ENCODE results near the gene EXOC7.
A peak's percentile ranks its signal among the peaks of the same experiment; 100 is the strongest.

- no peak for TF ChIP-seq CTCF (IDR thresholded peaks at IDR 0.05 in 2 of 3, conservative IDR thresholded peaks at IDR 0.05 in 1 of 3; ENCODE audit: borderline replicate concordance in 1 of 3, insufficient read depth in 1 of 3, low read depth in 2 of 3, low read length in 2 of 3)
- TF ChIP-seq POLR2A (IDR thresholded peaks at IDR 0.05; ENCODE audit: borderline replicate concordance, extremely low read depth, insufficient read depth, insufficient read length) = no peak
- TF ChIP-seq ZNF274 (IDR thresholded peaks at IDR 0.05; ENCODE audit: low read depth, low read length) = no peak
- no peak for TF ChIP-seq MAX (IDR thresholded peaks at IDR 0.05)
- no peak for TF ChIP-seq FOSL1 (IDR thresholded peaks at IDR 0.05; ENCODE audit: low read depth)
- no peak for TF ChIP-seq YY1 (IDR thresholded peaks at IDR 0.05; ENCODE audit: extremely low read depth, insufficient replicate concordance, low read depth, low read length)
- TF ChIP-seq JUND (IDR thresholded peaks at IDR 0.05) = no peak
- 0 out of 2 replicates have a peak, but pooled peaks have one; percentile 25 for TF ChIP-seq ZFX (IDR thresholded peaks at IDR 0.05)
- TF ChIP-seq POLR2AphosphoS5 (IDR thresholded peaks at IDR 0.05; ENCODE audit: low read depth, low read length) = no peak
- no peak for TF ChIP-seq SP1 (IDR thresholded peaks at IDR 0.05; ENCODE audit: low read depth)
- TF ChIP-seq SIN3A (IDR thresholded peaks at IDR 0.05; ENCODE audit: low read depth) = no peak
- no peak for TF ChIP-seq EGR1 (IDR thresholded peaks at IDR 0.05; ENCODE audit: low read depth)
- no peak for TF ChIP-seq EZH2phosphoT487 (IDR thresholded peaks at IDR 0.05; ENCODE audit: borderline replicate concordance)
- no peak for TF ChIP-seq CBX3 (IDR thresholded peaks at IDR 0.05; ENCODE audit: low read depth)
These were observed 22.0 kb downstream of the EXOC7 start for GRCh38 chr17:76081295-76082210.
